LHCN-M2 (cell line): Measurements from ENCODE around the gene KIF1A. TPM values are rescaled to one million over a fixed set of nuclear protein-coding genes. Genes with fewer than 3 reads are reported as not detected.
"Not testable (repeated sequence)": the region's sequence is repeated elsewhere in the genome, so short reads cannot be mapped to it uniquely, and the experiment has no call there.

ENCODE experiments used
- DNase-seq: peaks from one replicate; pipeline ENCODE4 v3.0.0-alpha.2; 2012; ENCODE audit warnings: low read depth
- total RNA-seq: library from RNA; depleted of rRNA; stranded (reverse); fragments of >200 nt; gene quantifications from 2 replicates; pipeline ENCODE4 v1.2.3, GENCODE V29; 2014

The KIF1A gene
- total RNA-seq, 1 experiment from 2014 or later, result 0.75 TPM

DNA sequence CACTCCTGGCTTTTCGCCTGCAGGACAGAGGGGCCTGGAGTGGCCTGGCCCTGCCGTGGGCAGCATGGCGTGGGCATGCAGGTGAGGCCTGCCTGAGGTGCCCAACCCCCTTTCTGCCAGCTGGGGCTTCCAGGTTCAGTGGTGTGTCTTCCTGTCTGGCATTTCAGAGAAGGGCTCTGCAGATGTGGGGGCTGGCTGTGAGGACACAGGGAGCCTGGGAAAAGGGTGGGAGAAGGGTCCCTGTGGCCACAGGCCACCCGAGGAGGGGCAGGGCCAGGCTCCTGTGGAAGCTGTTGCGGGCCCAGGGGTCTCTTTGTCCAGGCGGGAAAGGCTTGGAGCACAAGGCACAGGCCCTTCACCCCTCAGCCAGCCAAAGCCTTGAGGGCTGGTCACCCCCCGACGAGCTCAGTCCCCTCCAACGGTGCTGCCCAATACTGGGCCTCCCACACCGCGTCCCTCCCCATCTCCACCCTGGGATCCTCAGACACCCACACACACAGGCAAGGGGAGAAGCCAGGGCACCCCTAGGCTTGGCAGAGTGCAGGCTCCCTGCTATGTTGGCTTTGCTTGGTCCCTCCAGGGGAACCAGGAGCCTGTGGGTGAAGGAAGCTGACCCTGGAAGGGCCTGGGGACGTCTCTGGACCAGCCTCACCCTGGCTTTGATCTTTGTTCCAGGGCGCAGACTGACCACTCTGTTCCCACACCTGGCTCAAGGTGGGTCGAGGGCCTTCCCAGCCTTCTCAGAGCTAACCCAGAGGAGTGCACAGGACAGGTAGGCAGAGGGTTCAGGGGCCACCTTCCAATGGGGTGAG, 132.1 kb downstream of the KIF1A start:
- DNase-seq, result no peak

DNA sequence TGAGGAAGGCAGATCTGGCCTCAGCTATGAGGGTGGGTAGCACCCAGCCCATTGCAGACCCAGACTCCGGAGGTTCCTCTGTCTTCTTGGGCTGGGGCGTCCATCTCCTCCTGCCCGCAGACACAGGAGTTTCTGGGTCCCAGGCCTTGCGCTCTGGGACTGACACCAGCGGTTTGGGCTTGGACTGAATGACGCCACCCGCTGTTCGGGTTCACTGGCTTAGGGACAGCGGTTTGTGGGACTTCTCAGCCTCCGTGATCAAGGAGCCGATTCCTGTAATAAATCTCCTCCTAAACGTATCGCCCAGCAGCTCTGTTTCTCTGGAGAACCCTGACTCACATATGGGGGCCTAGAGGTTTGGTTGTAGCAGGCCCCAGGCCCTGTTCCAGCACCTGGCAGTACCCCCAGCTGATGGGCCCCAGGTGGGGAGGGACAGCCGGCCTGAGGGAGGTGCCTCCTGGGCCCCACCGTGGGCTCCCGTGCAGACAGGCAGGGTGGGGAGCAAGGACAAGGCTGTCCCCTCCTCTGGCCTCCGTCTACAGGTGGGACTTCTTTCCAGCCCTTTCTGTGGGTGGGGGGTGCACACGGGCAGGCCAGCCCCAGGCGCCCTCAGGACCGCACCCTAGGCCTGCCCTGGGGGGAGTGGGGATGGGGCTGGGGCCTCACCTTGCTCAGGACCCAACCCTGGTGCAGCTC, 132.8 kb downstream of the KIF1A start:
- no peak for DNase-seq

DNA sequence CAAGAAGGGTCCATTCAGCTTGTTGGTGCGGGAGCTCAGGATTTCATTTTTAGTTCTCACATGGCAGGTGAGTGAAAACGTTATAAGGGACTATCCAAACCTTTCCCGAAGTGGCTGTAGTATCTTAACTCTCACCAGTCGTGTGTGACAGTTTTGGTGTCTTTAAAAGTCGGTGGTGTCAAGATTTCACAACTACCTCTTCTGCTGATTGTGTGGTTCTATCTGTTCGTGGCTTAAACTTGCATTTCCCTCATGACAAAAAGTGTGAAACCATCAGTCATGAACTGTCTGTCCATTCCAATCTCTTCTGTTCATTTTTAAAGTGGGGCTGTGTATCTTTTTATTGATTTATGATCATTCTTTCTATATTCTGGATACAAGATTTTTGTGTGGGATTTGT, 133.6 kb downstream of the KIF1A start:
- no peak for DNase-seq

DNA sequence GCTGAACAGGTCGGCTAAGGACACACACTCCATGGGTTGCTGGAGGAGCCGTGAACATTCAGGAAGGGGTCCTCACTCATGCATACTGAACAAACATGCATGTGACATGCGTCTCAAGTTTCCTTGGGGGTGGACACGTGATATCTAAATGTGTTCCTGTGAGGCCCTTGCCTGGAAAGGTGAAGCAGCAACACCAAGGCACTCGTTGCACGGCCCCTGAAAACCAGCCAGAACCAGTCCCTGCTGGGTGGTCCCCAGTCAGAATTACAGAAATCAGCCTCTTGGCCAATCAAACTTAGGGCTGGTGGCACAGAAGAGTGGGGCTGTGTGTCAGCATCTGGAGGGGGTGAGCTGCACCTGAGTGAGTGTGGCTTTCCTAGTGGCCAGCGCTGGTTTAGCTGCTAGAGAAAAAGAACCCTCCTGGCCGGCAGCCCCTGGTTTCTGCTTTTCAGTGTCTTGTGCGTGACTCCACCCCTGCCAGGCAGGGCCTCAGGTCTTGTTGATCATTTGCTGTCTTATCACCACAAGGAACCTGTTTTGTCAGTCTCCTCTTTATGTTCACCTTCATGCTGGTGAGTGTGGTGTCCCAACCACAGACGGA, 134.1 kb downstream of the KIF1A start:
- no peak for DNase-seq

DNA sequence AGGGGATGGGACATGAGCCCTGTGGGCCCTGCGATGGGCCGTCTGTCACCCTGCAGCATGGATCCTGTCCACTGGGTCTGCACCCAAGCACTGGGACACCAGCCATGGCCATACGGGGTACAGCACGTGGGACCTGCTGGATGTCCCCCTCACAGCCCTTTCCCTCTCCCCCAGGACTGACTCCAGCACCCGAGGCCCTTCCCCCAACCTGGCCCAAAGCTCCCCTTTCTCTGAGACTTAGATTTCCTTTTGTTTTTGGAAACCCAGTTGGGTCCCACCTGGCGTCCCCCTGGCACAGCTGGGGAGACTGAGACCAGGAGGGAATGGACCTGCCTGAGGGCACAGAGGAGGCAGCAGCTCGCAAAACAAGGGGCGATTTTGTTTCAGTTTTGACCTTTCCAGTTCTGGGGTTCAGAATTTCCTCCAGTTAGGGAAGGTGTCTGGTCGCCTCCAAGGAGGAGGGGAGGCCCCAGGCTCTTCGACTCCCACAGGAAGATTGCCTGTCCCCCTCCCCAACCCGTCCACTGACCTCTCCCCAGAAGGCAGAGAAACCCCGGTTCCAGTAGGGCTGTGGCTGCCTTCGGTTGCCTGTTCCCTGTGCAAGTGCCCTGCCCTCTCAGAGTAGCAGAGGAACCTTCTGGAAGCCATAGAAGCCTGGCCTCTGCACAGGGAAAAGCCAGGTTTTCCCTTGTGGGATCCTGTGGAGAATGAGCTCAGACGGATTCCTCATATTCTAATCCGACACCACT, 135.9 kb downstream of the KIF1A start:
- DNase-seq, result not testable (repeated sequence)

DNA sequence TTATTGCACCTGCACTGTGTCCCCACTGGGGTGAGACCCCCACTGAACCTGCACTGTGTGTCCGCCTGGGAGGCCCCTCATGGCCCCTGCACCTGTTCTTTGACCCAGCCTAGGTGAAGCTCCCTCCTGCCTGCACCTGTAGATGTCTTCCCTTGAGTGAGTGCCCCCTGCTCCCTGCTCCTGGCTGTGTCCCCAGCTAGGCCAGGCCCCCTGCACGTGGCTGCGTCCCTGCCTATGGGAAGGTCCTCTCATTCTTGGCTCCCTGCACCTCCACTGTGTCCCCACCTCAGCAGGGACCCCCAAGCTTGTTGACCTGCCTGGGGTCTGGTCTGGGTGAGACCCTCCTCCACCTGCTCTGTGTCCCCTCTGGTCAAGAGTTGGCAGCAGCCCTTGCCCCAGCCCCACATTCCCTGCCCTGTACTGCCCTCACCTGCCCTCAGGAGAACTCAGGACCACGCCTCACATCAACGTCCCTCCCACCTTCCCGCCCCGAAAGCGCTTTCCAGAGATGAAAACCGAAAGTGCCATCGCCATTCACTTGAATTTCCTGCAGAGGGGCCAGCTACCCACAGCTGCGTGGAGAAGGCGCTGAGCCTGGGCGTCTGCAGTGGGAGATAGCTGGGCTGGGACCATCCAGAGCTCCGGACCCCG, 136.6 kb downstream of the KIF1A start:
- DNase-seq, result not testable (repeated sequence)

DNA sequence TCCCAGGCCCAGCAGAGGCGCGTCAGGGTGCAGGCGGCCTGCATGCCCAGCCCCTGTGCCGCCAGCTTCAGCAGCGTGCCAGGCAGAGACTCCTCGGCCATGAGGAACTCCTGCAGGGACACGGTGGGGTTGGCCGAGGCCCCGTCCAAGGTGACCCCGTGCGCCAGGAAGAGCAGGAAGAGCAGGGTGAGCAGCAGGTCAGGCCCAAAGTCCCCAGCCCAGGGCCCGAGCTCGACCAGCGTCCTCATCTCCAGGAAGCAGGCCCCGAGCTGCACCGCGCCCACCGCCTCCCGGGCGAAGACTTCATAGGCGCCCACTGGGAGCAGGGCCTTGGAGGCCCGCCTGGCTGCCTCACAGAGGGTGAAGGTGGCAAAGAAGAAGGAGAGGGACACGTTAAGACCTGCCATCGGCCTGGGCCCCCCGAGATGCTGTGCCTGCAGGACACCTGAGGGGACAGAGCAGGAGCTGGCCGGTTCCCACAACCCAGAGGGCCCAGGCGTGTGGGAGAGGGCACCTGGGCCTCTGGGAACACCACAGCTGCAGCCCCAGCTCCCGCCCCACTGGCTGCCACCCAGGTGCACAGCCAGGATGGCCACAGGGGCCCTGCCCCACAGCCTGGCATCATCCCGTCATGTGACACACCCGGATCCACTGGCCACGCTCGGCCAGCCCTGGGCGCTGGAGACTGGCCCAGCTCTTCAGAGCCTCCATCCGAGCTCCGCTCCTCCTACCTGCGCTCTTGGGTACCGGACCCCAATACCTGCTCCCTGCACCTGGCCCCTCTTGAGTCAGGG, 137.4 kb downstream of the KIF1A start, which contains the start of gene AQP12B:
Gene AQP12B (minus strand): TSS at position 455 of the 794 bp plus-strand sequence. CDS start 48 bp downstream, at position 407.
- not testable (repeated sequence) for DNase-seq

DNA sequence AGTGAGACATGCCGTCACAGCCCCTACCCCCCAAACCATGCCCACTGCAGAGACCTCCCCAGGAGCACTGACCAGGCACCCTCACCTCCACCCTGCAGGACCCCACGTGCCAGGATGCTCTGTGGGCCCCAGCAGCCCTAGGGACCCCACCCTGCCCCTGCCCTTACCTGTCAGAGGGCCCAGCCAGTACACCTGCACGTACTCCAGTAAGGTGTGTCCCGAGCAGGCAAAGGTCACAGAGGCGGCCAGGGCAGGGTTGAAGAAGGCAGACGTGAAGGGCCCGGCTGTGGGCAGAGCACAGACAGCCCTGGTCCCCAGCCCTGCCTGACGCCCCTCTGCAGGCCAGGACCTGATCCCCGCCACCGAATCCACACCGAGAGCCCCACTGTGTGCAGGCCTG, 139.8 kb downstream of the KIF1A start:
- DNase-seq, result not testable (repeated sequence)

DNA sequence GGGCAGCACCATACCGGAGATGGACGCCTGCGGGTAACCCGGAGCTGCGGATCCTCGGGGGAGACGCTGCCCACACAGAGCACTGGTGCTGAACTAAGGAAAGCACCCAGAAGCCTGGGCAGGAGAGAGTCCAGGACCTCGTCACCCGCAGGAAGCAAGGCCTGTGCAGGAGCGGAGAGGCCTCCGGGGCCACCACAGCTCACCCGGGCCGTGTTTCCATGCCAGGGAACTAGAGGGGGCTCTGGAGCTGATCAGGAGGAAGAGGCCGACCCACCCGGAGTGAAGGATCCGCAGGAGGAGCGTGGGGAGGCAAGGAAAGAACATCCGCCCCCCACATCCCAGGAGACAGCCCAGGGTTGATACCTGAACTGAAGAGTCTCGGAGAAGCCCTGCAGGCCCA, 141.1 kb downstream of the KIF1A start:
- not testable (repeated sequence) for DNase-seq

DNA sequence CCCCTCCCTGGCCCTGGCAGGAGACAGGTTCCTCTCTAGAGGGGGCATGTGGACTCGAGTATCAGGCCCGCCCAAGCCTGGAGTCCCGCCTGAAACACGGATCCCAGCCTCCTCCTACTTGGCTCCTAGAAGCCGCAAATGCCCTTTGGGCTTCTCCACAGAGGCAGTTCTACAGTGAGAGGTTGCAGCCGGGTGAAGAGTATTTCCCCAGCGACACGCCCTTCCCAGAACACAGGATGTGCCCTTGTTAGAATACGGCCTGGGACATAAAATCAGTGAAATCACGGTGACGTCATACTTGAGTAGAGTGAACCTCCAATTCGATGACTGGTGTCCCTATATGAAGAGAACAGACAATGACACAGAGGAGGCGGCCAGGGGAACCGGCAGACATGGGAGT, 142.0 kb downstream of the KIF1A start:
- not testable (repeated sequence) for DNase-seq

DNA sequence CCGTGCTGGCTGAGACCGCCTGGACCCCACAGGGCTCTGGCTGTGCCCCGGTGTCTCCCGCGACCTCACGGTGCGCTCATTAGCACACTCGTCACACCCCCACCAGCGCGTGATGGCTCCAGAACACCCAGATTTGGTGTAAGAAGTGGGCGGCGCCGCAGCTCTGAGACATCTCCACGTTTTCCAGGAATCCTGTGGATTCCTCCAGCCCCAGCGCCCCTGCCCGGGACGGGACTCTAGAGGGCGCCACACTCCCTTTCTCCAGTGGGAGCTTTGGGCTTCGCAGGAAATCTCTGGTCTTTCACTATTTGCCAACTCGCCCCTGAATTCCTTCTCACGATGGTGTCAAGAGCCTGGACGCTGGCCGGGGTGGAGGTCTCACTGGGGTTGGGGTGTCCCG, 144.7 kb downstream of the KIF1A start:
- DNase-seq, result not testable (repeated sequence)

DNA sequence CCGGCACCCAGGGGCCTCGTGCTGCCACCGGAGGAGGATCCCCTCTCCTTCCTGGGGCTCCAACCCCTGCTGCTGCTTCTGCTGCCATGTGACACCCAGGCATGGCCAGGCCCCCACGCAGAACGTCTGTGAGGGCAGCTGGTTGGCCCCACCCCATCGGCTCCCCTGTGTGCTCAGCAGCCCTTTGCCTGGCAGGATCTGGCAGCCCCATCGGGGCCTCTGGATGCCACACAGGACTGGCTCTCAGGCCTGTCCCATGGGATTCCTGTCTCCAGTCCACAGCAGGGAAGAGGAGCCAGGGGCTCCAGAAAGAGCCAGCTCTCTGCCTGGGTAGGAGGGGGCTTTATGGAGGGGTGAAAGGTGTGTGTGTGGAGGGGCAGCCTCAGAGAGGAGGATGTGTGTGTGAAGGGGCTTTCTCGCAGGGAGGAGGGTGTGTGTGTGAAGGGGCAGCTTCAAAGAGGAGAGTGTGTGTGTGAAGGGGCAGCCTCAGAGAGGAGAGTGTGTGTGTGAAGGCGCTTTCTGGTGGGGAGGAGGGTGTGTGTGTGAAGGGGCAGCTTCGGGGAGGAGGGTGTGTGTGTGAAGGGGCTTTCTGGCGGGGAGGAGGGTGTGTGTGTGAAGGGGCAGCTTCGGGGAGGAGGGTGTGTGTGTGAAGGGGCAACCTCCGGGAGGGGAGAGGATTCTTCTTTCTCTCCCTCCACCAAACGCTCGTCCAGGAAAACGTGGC, 145.4 kb downstream of the KIF1A start:
- DNase-seq, result not testable (repeated sequence)

DNA sequence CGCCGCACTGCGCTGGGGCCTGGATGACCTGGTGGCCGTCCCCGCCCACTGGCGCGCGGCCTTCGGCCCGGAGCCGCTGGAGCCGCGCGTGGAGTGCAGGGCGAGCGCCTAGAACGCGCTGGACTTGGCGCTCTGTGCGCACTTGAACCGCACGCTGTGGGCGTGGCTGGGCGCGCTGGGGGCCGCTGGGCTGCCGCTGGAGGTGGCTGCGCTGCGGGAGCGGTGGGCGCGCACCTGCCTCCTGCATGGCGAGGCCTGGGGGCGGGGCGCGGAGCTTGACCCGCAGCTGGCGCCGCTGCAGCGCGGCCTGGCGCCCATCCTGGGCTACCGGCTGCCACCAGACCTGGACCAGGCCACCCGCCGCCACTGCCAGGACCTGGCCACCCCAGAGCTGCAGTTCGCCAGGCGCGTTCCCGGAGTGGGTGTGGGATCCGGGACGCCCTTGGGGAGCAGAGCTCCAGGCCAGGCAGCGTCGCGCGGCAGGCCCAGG, 147.3 kb downstream of the KIF1A start:
- no peak for DNase-seq

DNA sequence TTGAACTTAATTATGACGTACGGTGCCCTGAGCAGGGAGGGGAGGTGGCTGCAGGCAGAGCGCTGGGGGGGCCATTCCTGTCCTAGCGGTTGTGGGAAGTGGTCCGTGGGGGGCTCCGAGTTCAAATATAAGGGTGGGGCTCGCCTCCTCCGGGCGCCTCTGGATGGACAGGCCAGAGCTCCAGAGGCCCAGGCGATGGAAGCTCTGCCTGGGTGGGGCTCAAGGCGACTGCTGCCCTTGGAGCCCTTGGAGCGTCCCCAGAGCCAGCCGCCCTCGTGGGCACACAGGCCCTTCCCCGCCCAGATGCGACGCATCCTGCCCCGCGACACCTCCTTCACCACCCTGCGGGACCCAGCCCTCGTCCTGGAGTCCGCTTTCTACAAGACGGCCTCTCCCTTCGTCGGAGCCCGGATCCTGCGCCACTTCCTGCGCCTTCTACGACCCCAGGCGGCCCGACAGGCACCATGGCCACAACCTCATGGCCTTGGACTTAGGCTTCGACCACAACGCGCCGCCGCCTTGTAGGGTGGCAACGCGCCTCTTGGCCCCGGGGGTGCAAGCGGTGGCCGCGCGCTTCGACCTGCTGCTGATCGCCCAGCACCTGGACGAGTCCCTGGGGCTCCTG, 147.8 kb downstream of the KIF1A start:
- no peak for DNase-seq

DNA sequence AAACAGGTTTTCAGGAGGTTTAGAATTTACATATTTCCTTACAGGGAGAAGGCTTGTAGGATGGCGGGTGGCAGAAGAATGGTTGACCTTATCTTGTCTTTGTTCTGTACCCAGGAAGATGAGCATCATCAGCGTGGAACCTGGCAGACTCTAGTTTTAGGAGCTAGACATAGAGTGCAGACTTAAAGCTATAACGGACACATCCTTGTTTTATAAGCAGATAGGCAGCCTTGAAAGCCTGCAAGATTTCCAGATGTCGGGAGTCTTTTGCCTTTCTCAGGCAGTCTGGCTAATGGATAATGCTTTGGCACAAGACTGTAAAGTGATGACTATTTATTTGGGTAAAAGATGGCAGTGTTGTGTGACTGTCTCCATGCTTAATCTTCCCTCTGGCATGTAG, 149.1 kb downstream of the KIF1A start:
- no peak for DNase-seq

DNA sequence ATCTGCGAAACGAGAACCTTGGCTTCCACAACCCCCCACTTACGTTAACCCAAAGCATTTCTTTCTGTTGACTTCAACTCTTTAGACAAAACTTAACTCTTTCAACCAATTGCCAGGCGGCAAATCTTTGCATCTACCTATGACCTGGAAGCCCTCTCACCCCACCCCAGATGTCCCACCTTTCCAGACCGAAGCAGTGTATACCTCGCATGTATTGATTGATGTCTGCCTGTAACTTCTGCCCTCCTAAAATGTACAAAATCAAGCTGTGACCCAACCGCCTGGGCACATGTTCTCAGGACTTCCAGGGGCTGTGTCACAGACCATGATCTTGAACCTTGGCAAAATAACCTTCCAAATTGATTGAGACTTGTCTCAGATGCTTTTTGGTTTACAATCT, 149.6 kb downstream of the KIF1A start:
- no peak for DNase-seq

DNA sequence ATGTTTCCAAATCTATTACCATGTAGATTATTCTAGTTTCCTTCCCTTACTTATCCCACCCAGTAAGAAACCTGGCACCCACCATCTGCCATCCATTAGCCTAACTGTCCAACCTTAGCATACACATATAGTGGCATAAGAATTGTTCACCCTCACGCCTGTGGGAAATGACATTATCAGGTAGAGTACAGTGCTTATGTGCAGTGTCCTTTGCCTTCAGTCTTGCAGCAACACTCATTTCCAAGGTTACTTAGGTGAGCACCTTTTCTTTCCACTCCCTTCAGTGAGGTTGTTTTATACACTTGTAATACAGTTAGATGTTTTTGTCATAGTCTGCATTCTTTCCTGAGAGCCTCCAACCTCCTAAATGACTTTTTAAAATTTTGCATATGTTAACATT, 155.4 kb downstream of the KIF1A start:
- no peak for DNase-seq
